GM10266 (cell line): Measurements from ENCODE around the gene NAB2.
A peak's percentile ranks its signal among the peaks of the same experiment; 100 is the strongest.

Experiments used
- DNase-seq: peaks from one replicate; pipeline ENCODE4 v3.0.0; 2012; ENCODE audit errors: extremely low spot score
- CTCF ChIP-seq: IDR thresholded peaks from 2 replicates; pipeline ENCODE4 v1.5.1; 2012; ENCODE audit warnings: mild to moderate bottlenecking, low read depth; ENCODE audit not compliant: control insufficient read depth, insufficient read depth; ENCODE audit errors: missing control alignments

NAB2 gene

GRCh38 chr12:57129321-57129842 is 40.5 kb downstream of the NAB2 start:
- no peak for TF ChIP-seq CTCF
- DNase-seq, result no peak

GRCh38 chr12:57129889-57130288 is 41.0 kb downstream of the NAB2 start:
- DNase-seq, result no peak

GRCh38 chr12:57130941-57131340 is 42.0 kb downstream of the NAB2 start:
- TF ChIP-seq CTCF, result no peak
- peak; percentile 50 for DNase-seq

More at GRCh38 chr12:57129889-57130288, 41.0 kb downstream of the NAB2 start:
- no peak for TF ChIP-seq CTCF

GRCh38 chr12:57131896-57132744 is 43.2 kb downstream of the NAB2 start:
- TF ChIP-seq CTCF, result no peak
- no peak for DNase-seq

GRCh38 chr12:57133013-57133569 is 44.2 kb downstream of the NAB2 start:
- DNase-seq, result no peak
- no peak for TF ChIP-seq CTCF

- no peak for TF ChIP-seq CTCF
- DNase-seq, result no peak
Observed at GRCh38 chr12:57133916-57134315, 45.0 kb downstream of the NAB2 start.

- no peak for DNase-seq
- no peak for TF ChIP-seq CTCF
Observed at GRCh38 chr12:57134949-57135348, 46.0 kb downstream of the NAB2 start.
